Gastrocnemius medialis (tissue), 4 donors: Measurements from ENCODE around the gene ACTA2.

ENCODE experiments used
- CTCF ChIP-seq, 5 experiments: fragments of 450-650 bp in 3 of 5; fragments of 200-600 bp in 2 of 5; sonication (generic) in 2 of 5; IDR thresholded peaks in 4 of 5; conservative IDR thresholded peaks in 1 of 5; 1 replicate in 4 of 5; 2 replicates in 1 of 5; pipeline ENCODE4 v1.5.1; 2016 to 2019; ENCODE audit warnings: antibody characterized with exemption in 5 of 5, mild to moderate bottlenecking in 3 of 5, moderate library complexity in 3 of 5
- POLR2A ChIP-seq, 2 donors: fragments of 450-650 bp; IDR thresholded peaks; one replicate each; pipeline ENCODE4 v1.6.1; 2017; ENCODE audit warnings: antibody characterized with exemption in 2 of 2, mild to moderate bottlenecking in 2 of 2, moderate library complexity in 2 of 2

DNA sequence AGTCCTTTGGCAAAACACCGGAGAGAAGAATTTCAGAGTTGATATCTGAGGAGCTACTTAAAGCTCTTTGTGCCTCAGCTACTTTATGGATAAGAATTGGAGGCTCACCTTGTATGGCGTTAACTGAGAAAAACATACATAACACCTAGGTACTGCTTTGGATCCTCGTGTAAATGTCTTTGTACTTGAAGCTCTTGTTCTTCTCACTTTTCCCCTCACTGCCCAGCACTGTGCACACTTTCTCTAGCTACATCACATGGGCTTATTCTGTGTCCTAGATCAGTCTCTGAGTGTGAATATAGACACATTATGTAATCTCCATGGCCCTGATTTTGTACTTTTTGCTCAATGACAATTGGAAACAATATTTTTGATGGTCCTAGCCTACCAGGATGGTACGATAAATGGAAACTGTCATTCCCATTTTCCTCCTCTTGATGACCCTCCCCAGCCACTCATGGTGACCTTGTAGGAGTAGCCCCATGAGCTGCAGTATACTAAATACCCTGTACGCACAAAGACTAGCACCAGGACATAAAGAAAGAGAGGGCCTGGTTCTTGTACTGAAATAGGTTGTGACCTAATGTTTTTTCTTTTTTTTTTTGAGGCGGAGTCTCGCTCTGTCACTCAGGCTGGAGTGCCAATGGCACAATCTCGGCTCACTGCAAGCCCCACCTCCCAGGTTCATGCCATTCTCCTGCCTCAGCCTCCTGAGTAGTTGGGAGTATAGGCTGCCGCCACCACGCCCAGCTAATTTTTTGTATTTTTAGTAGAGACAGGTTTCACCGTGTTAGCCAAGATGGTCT is 50.4 kb downstream of the ACTA2 start:
- TF ChIP-seq CTCF (IDR thresholded peaks at IDR 0.05 in 4 of 5, conservative IDR thresholded peaks at IDR 0.05 in 1 of 5): no peak
- no peak for TF ChIP-seq POLR2A (IDR thresholded peaks at IDR 0.05)
